Small intestine (tissue), 7 donors: ENCODE results near the gene LRFN2. TPM values are rescaled to one million over a fixed set of nuclear protein-coding genes. Genes with fewer than 3 reads are reported as not detected.

ENCODE experiments used
- DNase-seq, 2 donors: peaks; one replicate each; pipeline versions ENCODE4 v3.0.0 to v3.0.0-alpha.2; 2013
- FAIRE-seq: peaks from 2 replicates; lab custom pipeline; 2012; peaks lifted over from hg19 to GRCh38; lab: Jason Lieb, UNC
- H3K27ac ChIP-seq, 3 donors: one replicate each; pipeline ENCODE4 v1.5.1; 2013; ENCODE audit warnings: low read length in 2 of 3, mild to moderate bottlenecking in 2 of 3, control low read depth in 1 of 3, inconsistent platforms in 1 of 3, low read depth in 1 of 3, moderate library complexity in 1 of 3
- H3K27me3 ChIP-seq, 3 donors: one replicate each; pipeline ENCODE4 v1.6.1; 2013; ENCODE audit warnings: low read length in 3 of 3, inconsistent platforms in 1 of 3; ENCODE audit not compliant: control insufficient read depth in 3 of 3, insufficient read depth in 3 of 3
- H3K36me3 ChIP-seq, 3 donors: one replicate each; pipeline ENCODE4 v1.6.1; 2013; ENCODE audit warnings: low read length in 3 of 3, inconsistent platforms in 1 of 3, low read depth in 1 of 3, mild to moderate bottlenecking in 1 of 3, moderate library complexity in 1 of 3; ENCODE audit not compliant: control insufficient read depth in 3 of 3, insufficient read depth in 2 of 3
- H3K4me1 ChIP-seq, 3 donors: one replicate each; pipeline ENCODE4 v1.6.1; 2013; ENCODE audit warnings: low read length in 2 of 3, inconsistent platforms in 1 of 3, low read depth in 1 of 3, mild to moderate bottlenecking in 1 of 3, moderate library complexity in 1 of 3; ENCODE audit not compliant: control insufficient read depth in 3 of 3, insufficient read depth in 2 of 3
- H3K4me3 ChIP-seq, 3 donors: one replicate each; pipeline ENCODE4 v1.5.1; 2013; ENCODE audit warnings: low read length in 3 of 3, control low read depth in 1 of 3, inconsistent platforms in 1 of 3, low read depth in 1 of 3, mild to moderate bottlenecking in 1 of 3, moderate library complexity in 1 of 3
- H3K9me3 ChIP-seq, 2 donors: one replicate each; pipeline ENCODE4 v1.6.1; 2013; ENCODE audit warnings: low read depth in 1 of 2, low read length in 1 of 2; ENCODE audit not compliant: control insufficient read depth in 2 of 2, insufficient read depth in 1 of 2
- WGBS, 3 donors: extraction: QIAGEN DNeasy Blood & Tissue Kit; methylation state at CpG; one replicate each; pipeline ENCODE4 v1.1.7; 2013; 5-methylcytosine and 5-hydroxymethylcytosine counted together
- polyA plus RNA-seq, 4 donors: library from polyadenylated mRNA; stranded (reverse) in 3 of 4; unstranded in 1 of 4; fragments of 200-250 nt in 3 of 4; fragments of 120-200 nt in 1 of 4; gene quantifications; one replicate each; pipeline versions ENCODE4 v1.2.1 to v1.2.3, GENCODE V29; 2013
- donor health status: healthy with polysubstance abuse.
- donor health status: control.
- donor health status: control.
- donor health status: Bipolar disorder and iron deficiency.
- donor health status: healthy.

LRFN2 gene
- polyA plus RNA-seq, 4 donors = 0.22 to 0.40 TPM; not detected in 2

DNA sequence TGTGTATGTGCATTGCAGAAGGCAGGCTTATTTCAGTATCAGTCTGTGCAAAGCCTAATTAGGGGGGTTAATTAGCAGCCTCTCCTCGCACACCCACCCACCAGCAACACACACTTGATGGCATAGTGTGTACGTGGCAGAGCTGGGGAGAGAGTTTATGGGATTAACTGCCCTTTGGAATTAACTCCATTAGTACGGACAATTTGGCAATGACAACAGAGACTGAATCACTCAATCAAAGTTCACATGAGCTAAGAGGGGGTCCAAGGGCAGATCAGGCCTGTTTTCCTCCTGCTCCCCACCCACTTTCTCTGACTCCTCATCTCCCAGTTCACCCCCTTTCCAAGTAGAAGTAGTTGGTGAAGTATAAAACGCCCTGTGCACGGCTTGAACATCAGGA lies 69.5 kb downstream of the LRFN2 start:
- Histone ChIP-seq H3K27ac (peak overlapping the region in 1 of 3 donors; percentile 43), H3K4me1 (peaks cover 0 to 4% (median 0%) of the 10 kb centered on the region in 3 donors), H3K4me3 (no peak overlapping the region), H3K36me3 (no peaks in the 10 kb centered on the region), H3K9me3 (no peaks in the 10 kb centered on the region), H3K27me3 (peaks cover 0 to 2% (median 0%) of the 10 kb centered on the region in 3 donors)
- FAIRE-seq = no peak
- WGBS, 3 donors = 26 to 67% (median 37%) methylated on average over 5 of the region's 5 CpGs
- peak; percentile 71 to 92 for DNase-seq

DNA sequence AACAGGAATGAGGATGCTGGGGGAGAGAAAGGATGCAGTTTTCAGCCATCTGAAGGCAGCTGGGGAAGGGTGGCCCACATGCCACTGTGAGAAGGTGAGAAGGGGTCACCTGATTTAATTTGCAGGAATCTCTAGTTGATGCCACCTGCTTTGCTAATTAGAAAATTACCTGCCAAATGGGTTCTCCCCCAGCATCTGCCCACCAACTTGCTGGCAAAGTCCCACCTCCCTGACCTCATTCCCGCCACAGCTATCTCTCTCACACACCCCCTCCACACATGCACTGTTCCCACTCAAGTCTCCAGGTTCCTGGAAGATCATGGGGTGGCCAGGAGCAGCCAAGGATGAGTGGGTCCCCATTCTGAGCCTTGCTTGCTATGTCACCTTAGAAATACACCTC lies 70.7 kb downstream of the LRFN2 start:
- H3K4me3 ChIP-seq = no peak overlapping the region
- H3K9me3 ChIP-seq = no peaks in the 10 kb centered on the region
- H3K27me3 ChIP-seq = no peaks in the 10 kb centered on the region
- WGBS, 3 donors = 85 to 100% (median 92%) methylated on average over 1 of the region's 1 CpG
- H3K36me3 ChIP-seq = no peaks in the 10 kb centered on the region
- no peak for FAIRE-seq
- H3K4me1 ChIP-seq = peaks cover 0 to 3% (median 0%) of the 10 kb centered on the region in 3 donors
- H3K27ac ChIP-seq = no peak overlapping the region
- no peak for DNase-seq

DNA sequence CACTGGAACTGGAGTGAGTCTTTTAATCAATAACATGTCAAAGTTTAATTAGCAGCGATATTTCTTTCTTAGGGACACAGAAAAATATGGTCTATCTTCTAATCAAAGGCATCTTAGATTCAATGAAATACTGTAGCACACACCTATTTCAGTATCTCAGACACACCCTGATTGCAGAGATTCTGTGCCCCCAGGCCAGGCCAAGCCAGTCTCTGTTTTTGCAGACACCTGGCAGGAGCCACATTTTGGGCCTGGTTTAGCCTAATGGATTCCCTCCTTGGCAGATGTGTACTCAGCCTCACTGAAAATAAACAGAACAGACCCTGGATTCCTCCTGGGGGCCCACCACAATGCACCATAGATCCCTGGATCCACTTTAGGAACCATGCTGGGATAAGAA lies 74.8 kb downstream of the LRFN2 start:
- no peaks in the 10 kb centered on the region for H3K4me1 ChIP-seq
- no peak overlapping the region for H3K27ac ChIP-seq
- no peak overlapping the region for H3K4me3 ChIP-seq
- H3K36me3 ChIP-seq = no peaks in the 10 kb centered on the region
- 65 to 93% (median 74%) methylated on average over 1 of the region's 1 CpG for WGBS, 3 donors
- no peak for DNase-seq
- no peaks in the 10 kb centered on the region for H3K9me3 ChIP-seq
- FAIRE-seq = no peak
- H3K27me3 ChIP-seq = no peaks in the 10 kb centered on the region

DNA sequence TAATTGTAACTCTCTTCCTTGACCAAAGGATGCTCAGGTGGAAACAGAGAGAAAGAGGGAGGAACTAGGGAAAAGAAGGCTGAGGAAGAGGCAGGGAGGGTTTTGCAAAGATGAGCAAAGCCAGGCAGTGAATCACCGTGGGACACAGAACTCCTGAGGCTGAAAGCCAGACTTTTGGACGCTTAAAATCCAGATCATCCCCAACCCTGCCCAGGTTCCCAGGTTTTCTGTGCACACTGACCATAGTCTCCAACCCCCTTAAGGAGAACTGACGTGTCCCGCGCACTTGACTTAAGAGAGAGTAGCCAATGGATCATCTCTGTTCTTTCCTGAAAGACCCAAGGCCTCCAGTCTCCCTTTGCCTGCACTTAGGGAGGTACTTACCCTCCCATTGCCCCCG lies 75.3 kb downstream of the LRFN2 start:
- Histone ChIP-seq H3K4me3 (no peak overlapping the region), H3K4me1 (no peaks in the 10 kb centered on the region), H3K27me3 (no peaks in the 10 kb centered on the region), H3K36me3 (no peaks in the 10 kb centered on the region), H3K27ac (no peak overlapping the region), H3K9me3 (no peaks in the 10 kb centered on the region)
- FAIRE-seq = no peak
- DNase-seq = no peak
- 87% methylated on average over 6 of the region's 6 CpGs for WGBS, 3 donors

DNA sequence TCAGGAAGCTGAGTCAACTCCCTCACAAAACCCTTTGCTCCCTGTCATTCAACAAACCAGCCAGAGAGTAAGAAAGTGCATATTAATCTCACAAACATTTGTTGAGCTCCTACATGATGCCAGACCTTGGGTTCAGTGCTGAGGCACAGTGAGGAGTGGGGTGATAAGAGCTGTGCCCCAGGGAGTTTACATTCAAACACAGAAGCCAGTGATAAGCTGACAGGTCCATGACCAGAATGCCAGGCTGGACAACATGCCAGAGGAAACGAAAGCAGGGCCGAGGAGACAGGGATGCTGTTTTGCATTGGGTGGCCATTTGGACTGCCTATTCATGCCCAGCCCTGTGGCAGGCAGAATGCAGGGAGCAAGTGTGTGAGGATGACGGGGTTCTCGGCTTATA lies 76.7 kb downstream of the LRFN2 start:
- no peak for FAIRE-seq
- 75 to 83% (median 80%) methylated on average over 4 of the region's 4 CpGs for WGBS, 3 donors

DNA sequence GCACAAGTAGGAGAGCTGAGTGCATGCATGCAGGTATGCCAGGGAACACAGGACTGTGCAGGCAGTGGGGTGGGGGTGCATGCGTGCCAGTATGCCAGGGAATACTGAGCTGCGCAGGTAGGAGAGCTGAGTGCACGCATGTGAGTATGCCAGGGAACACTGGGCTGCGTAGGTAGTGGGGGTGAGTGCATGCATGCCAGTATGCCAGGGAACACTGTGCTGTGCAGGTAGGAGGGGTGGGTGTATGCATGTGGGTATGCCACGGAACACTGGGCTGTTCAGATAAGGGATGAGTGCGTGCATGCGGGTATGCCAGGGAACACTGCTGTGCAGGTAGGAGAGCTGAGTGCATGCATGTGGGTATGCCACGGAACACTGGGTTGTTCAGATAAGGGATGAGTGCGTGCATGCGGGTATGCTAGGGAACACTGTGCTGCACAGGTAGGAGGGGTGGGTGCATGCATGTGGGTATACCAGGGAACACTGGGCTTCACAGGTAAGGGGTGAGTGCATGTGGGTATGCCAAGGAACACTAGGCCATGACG lies 77.4 kb downstream of the LRFN2 start:
- H3K9me3 ChIP-seq = no peaks in the 10 kb centered on the region
- DNase-seq (no peak), FAIRE-seq (no peak)
- 86 to 89% (median 86%) methylated on average over 11 of the region's 11 CpGs for WGBS, 3 donors
- H3K36me3 ChIP-seq = no peaks in the 10 kb centered on the region
- no peak overlapping the region for H3K4me3 ChIP-seq
- H3K27me3 ChIP-seq = no peaks in the 10 kb centered on the region
- no peaks in the 10 kb centered on the region for H3K4me1 ChIP-seq
- no peak overlapping the region for H3K27ac ChIP-seq

More for the DNA sequence above, 76.7 kb downstream of the LRFN2 start:
- no peaks in the 10 kb centered on the region for H3K9me3 ChIP-seq
- H3K27me3 ChIP-seq = no peaks in the 10 kb centered on the region
- H3K27ac ChIP-seq = no peak overlapping the region
- H3K36me3 ChIP-seq = no peaks in the 10 kb centered on the region
- DNase-seq = no peak
- no peaks in the 10 kb centered on the region for H3K4me1 ChIP-seq
- H3K4me3 ChIP-seq = no peak overlapping the region

DNA sequence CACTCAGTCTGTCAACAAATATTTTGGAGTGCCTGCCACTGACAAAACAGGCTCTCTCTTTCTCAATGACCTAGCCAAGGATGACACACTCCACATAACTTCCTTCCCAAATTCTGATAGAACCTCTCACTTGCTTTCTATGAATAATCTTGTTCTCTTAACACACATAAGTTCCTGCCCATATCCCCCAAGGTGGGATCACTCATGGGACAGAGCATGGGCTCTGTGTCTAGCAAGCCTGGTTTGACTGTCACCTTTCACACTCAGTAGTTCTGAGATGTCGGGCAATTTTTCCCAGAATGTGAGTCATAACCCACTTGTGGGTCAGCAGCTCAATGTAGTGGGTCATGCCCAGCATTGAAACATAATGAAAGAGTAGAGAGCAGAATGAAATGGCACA lies 78.1 kb downstream of the LRFN2 start:
- no peaks in the 10 kb centered on the region for H3K27me3 ChIP-seq
- FAIRE-seq = no peak
- H3K27ac ChIP-seq = no peak overlapping the region
- H3K9me3 ChIP-seq = no peaks in the 10 kb centered on the region
- no peaks in the 10 kb centered on the region for H3K36me3 ChIP-seq
- 79 to 88% (median 85%) methylated on average over 1 of the region's 1 CpG for WGBS, 3 donors
- no peaks in the 10 kb centered on the region for H3K4me1 ChIP-seq
- no peak overlapping the region for H3K4me3 ChIP-seq
- no peak for DNase-seq

DNA sequence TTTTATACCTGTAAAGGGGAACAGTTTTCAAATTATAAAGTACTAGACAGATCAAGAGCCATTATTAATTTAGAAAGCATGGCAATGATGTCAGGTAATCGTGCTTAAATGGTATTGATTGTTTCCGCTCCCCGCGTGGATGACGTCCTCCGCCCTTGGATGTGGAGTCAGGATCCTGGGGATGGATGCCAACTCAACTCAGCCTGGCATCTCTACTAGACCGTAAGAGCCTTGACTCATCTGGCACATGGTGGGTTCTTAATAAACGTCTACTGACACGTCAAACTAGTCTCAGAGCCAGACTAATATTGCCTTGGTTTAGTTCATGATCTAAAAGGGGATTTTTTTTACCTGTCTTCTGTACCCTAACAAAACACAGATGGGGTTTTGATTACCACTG lies 80.2 kb downstream of the LRFN2 start:
- Histone ChIP-seq H3K4me1 (no peaks in the 10 kb centered on the region), H3K27ac (no peak overlapping the region), H3K4me3 (no peak overlapping the region), H3K36me3 (no peaks in the 10 kb centered on the region), H3K9me3 (no peaks in the 10 kb centered on the region), H3K27me3 (peaks cover 0 to 2% (median 0%) of the 10 kb centered on the region in 3 donors)
- DNase-seq (no peak), FAIRE-seq (no peak)
- 54 to 80% (median 65%) methylated on average over 9 of the region's 9 CpGs for WGBS, 3 donors

DNA sequence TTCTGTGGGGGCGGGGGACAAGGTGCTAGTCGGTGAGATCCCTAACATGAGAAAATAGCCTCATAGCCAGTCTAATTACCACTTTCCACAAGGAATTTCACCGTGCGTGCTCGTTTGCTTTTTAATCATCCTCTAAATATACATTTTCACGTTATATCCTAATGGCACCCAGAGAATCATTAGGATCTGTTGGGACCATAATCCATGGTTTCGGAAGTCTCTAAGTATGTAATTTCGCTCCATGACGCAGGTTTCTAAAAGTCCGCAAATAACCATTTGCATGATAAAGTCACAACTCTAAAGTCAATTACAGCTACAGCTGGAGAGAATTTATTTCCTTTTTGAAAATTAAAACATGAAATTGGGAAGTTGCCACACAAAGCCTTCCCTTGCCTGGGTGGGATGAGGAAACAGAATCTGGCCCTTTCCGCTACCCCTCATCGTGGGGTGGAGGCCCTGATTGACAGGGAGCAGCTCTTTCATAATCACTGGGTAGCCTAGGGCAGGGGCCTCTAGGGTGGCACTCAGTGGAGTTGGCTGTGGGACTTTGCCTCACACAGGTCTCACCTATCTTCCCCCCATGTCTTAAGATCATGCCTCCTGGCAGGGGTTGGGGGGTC lies 81.9 kb downstream of the LRFN2 start:
- H3K9me3 ChIP-seq = no peaks in the 10 kb centered on the region
- H3K4me1 ChIP-seq = no peaks in the 10 kb centered on the region
- no peak for DNase-seq
- FAIRE-seq = no peak
- 87 to 92% (median 88%) methylated on average over 12 of the region's 12 CpGs for WGBS, 3 donors
- no peak overlapping the region for H3K4me3 ChIP-seq
- no peaks in the 10 kb centered on the region for H3K36me3 ChIP-seq
- no peak overlapping the region for H3K27ac ChIP-seq
- peaks cover 0 to 2% (median 0%) of the 10 kb centered on the region in 3 donors for H3K27me3 ChIP-seq
